Measurements from ENCODE around the gene ABO. TPM values are rescaled to one million over a fixed set of nuclear protein-coding genes. Genes with fewer than 3 reads are reported as not detected.
"Not testable (repeated sequence)": the region's sequence is repeated elsewhere in the genome, so short reads cannot be mapped to it uniquely, and the experiment has no call there.

The ABO gene
- total RNA-seq, 1 experiment from 2014 or later: 1.2 TPM

GRCh38 chr9:133205481-133205887, 69.5 kb downstream of the ABO start:
- H3K4me2 ChIP-seq (ENCODE audit: low read length); RAD21 ChIA-PET (ENCODE audit: low non-redundant PET in 1 of 2, low total read pairs in 2 of 2, uncharacterized antibody in 2 of 2, unreplicated experiment in 2 of 2); ATAC-seq; H3K27ac ChIP-seq (ENCODE audit: low read depth, low read length); CTCF ChIA-PET; H3K4me1 ChIP-seq (ENCODE audit: control insufficient read depth in 1 of 2, insufficient read depth in 2 of 2, low read length in 2 of 2); H3K9me3 ChIP-seq (ENCODE audit: control insufficient read depth in 1 of 2, insufficient read depth in 1 of 2, low read depth in 1 of 2, low read length in 2 of 2); DNase-seq (ENCODE audit: low read depth, low spot score); H3K27me3 ChIP-seq (ENCODE audit: insufficient read depth, low read length); H3K4me3 ChIP-seq (replicated peaks in 1 of 2; ENCODE audit: low read depth in 1 of 2, low read length in 2 of 2); BruUV-seq (replicated peaks); H2AFZ ChIP-seq (ENCODE audit: low read depth, low read length, poor library complexity, severe bottlenecking); H4K20me1 ChIP-seq (ENCODE audit: insufficient read depth); H3K9ac ChIP-seq (ENCODE audit: low read length); H3K79me2 ChIP-seq (ENCODE audit: insufficient read depth, low read length); intact Hi-C loops (cut with micrococcal nuclease); H3K9me2 ChIP-seq (ENCODE audit: insufficient read depth); POLR2A ChIA-PET; H3K36me3 ChIP-seq (ENCODE audit: control insufficient read depth in 1 of 2, insufficient read depth in 2 of 2, low read length in 2 of 2): not testable (repeated sequence)

Other genes starting within 250 kb of the ABO start
- 95.1 TPM for gene GTF3C5, start 244.2 kb downstream of the ABO start, total RNA-seq (2021; ENCODE audit: unreplicated experiment)
- 6.9 TPM for gene CEL, start 213.2 kb downstream of the ABO start, total RNA-seq (2021; ENCODE audit: unreplicated experiment)
- 36.1 TPM for gene RALGDS, start 154.0 kb downstream of the ABO start, total RNA-seq (2021; ENCODE audit: unreplicated experiment)
- 0.34 TPM for gene GBGT1, start 111.3 kb downstream of the ABO start, total RNA-seq (2021; ENCODE audit: unreplicated experiment)
- gene OBP2B, start 66.0 kb downstream of the ABO start, total RNA-seq (2021; ENCODE audit: unreplicated experiment): not detected
- 30.1 TPM for gene SURF6, start 61.0 kb upstream of the ABO start, total RNA-seq (2021; ENCODE audit: unreplicated experiment)
- 18.6 TPM for gene MED22, start 72.9 kb upstream of the ABO start, total RNA-seq (2021; ENCODE audit: unreplicated experiment)
- gene RPL7A, start 73.0 kb upstream of the ABO start, total RNA-seq (2021; ENCODE audit: unreplicated experiment): 2,837 TPM
- gene SURF1, start 81.3 kb upstream of the ABO start, total RNA-seq (2021; ENCODE audit: unreplicated experiment): 71.7 TPM
- 27.8 TPM for gene SURF2, start 81.3 kb upstream of the ABO start, total RNA-seq (2021; ENCODE audit: unreplicated experiment)
- gene SURF4, start 100.9 kb upstream of the ABO start, total RNA-seq (2021; ENCODE audit: unreplicated experiment): 134 TPM
- 0.37 TPM for gene STKLD1, start 101.2 kb upstream of the ABO start, total RNA-seq (2021; ENCODE audit: unreplicated experiment)
- gene REXO4, start 142.8 kb upstream of the ABO start, total RNA-seq (2021; ENCODE audit: unreplicated experiment): 24.6 TPM
- gene ADAMTS13, start 147.2 kb upstream of the ABO start, total RNA-seq (2021; ENCODE audit: unreplicated experiment): 9.2 TPM
- gene CACFD1, start 184.8 kb upstream of the ABO start, total RNA-seq (2021; ENCODE audit: unreplicated experiment): 6.9 TPM
- gene SLC2A6, start 203.9 kb upstream of the ABO start, total RNA-seq (2021; ENCODE audit: unreplicated experiment): 10.7 TPM
- not detected for gene MYMK, start 249.8 kb upstream of the ABO start, total RNA-seq (2021; ENCODE audit: unreplicated experiment)

Data from HCT116 (cell line).